ENCODE results near the gene RPUSD3. TPM values are rescaled to one million over a fixed set of nuclear protein-coding genes. Genes with fewer than 3 reads are reported as not detected.
A peak's percentile ranks its signal among the peaks of the same experiment; 100 is the strongest.
"Not testable (repeated sequence)": the region's sequence is repeated elsewhere in the genome, so short reads cannot be mapped to it uniquely, and the experiment has no call there.

The RPUSD3 gene
- total RNA-seq, 1 donor from 2014 or later: 48.4 TPM

GRCh38 chr3:9855594-9855993 is 11.8 kb upstream of the RPUSD3 start:
- no peak for DNase-seq (ENCODE audit: low spot score in 2 of 2, unreplicated experiment in 2 of 2)
- H3K36me3 Mint-ChIP-seq: no peaks in the 10 kb centered on the region
- no peak for TF ChIP-seq CTCF (IDR thresholded peaks at IDR 0.05; ENCODE audit: unreplicated experiment)
- H3K27me3 Mint-ChIP-seq (ENCODE audit: low read depth): peaks cover 14% of the 10 kb centered on the region
- peaks cover 16% of the 10 kb centered on the region for H3K4me1 Mint-ChIP-seq
- H3K4me3 Mint-ChIP-seq: no peak overlapping the region
- H3K27ac Mint-ChIP-seq: no peak overlapping the region
- H3K9me3 Mint-ChIP-seq: no peaks in the 10 kb centered on the region

GRCh38 chr3:9854291-9854940 is 10.6 kb upstream of the RPUSD3 start:
- H3K9me3 Mint-ChIP-seq; H3K4me3 Mint-ChIP-seq; H3K36me3 Mint-ChIP-seq; H3K27ac Mint-ChIP-seq; DNase-seq (ENCODE audit: low spot score in 2 of 2, unreplicated experiment in 2 of 2): not testable (repeated sequence)
- Mint-ChIP-seq H3K4me1 (peaks cover 16% of the 10 kb centered on the region), H3K27me3 (ENCODE audit: low read depth) (peaks cover 14% of the 10 kb centered on the region)

GRCh38 chr3:9852528-9852927 is 8.7 kb upstream of the RPUSD3 start:
- H3K27ac Mint-ChIP-seq: no peak overlapping the region
- H3K27me3 Mint-ChIP-seq (ENCODE audit: low read depth): peaks cover 14% of the 10 kb centered on the region
- H3K4me1 Mint-ChIP-seq: peaks cover 28% of the 10 kb centered on the region
- TF ChIP-seq CTCF (IDR thresholded peaks at IDR 0.05; ENCODE audit: unreplicated experiment): no peak
- no peaks in the 10 kb centered on the region for H3K36me3 Mint-ChIP-seq
- no peak overlapping the region for H3K4me3 Mint-ChIP-seq
- no peaks in the 10 kb centered on the region for H3K9me3 Mint-ChIP-seq
- DNase-seq (ENCODE audit: low spot score in 2 of 2, unreplicated experiment in 2 of 2): no peak

- H3K36me3 Mint-ChIP-seq; DNase-seq (ENCODE audit: low spot score in 2 of 2, unreplicated experiment in 2 of 2); H3K27ac Mint-ChIP-seq; H3K9me3 Mint-ChIP-seq; H3K4me3 Mint-ChIP-seq: not testable (repeated sequence)
- H3K27me3 Mint-ChIP-seq (ENCODE audit: low read depth): peaks cover 14% of the 10 kb centered on the region
- H3K4me1 Mint-ChIP-seq: peaks cover 28% of the 10 kb centered on the region
Measured at GRCh38 chr3:9851926-9852325, 8.1 kb upstream of the RPUSD3 start.

- not testable (repeated sequence) for H3K27ac Mint-ChIP-seq; H3K9me3 Mint-ChIP-seq; DNase-seq (ENCODE audit: low spot score in 2 of 2, unreplicated experiment in 2 of 2); H3K36me3 Mint-ChIP-seq; H3K4me3 Mint-ChIP-seq
- H3K4me1 Mint-ChIP-seq: peaks cover 28% of the 10 kb centered on the region
- peaks cover 14% of the 10 kb centered on the region for H3K27me3 Mint-ChIP-seq (ENCODE audit: low read depth)
Measured at GRCh38 chr3:9851383-9851782, 7.6 kb upstream of the RPUSD3 start.

GRCh38 chr3:9848860-9849259 is 5.1 kb upstream of the RPUSD3 start:
- not testable (repeated sequence) for H3K9me3 Mint-ChIP-seq; DNase-seq (ENCODE audit: low spot score in 2 of 2, unreplicated experiment in 2 of 2); H3K4me3 Mint-ChIP-seq; H3K36me3 Mint-ChIP-seq
- TF ChIP-seq CTCF (IDR thresholded peaks at IDR 0.05; ENCODE audit: unreplicated experiment): peak; percentile 35
- Mint-ChIP-seq H3K27ac (peak overlapping the region; percentile 68), H3K27me3 (ENCODE audit: low read depth) (peaks cover 14% of the 10 kb centered on the region), H3K4me1 (peaks cover 25% of the 10 kb centered on the region)

GRCh38 chr3:9847870-9848269 is 4.1 kb upstream of the RPUSD3 start:
- H3K27me3 Mint-ChIP-seq (ENCODE audit: low read depth); DNase-seq (ENCODE audit: low spot score in 2 of 2, unreplicated experiment in 2 of 2); H3K36me3 Mint-ChIP-seq; H3K9me3 Mint-ChIP-seq; H3K4me3 Mint-ChIP-seq: not testable (repeated sequence)
- Mint-ChIP-seq H3K27ac (peak overlapping the region; percentile 68), H3K4me1 (peaks cover 24% of the 10 kb centered on the region)
